HEK293 (cell line): ENCODE measurements around the gene H2BK1.

Experiments used
- CTCF ChIA-PET: fragments of 350-600 bp; formaldehyde crosslinking; extraction: SDS; loops from one replicate; lab custom pipeline; 2021; ENCODE audit warnings: antibody characterized with exemption; lab: Yijun Ruan, JAX
- POLR2A ChIA-PET: fragments of 300-600 bp; formaldehyde crosslinking; extraction: SDS; loops from one replicate; lab custom pipeline; 2020; ENCODE audit warnings: antibody characterized with exemption, inconsistent platforms; lab: Yijun Ruan, JAX
- H3K27ac ChIP-seq: fragments of 200-500 bp; sonication (Bioruptor generic); 2 replicates; pipeline ENCODE4 v1.5.1; 2014; ENCODE audit warnings: low read depth, low read length, control low read depth, inconsistent platforms; ENCODE audit errors: extremely low read depth
- H3K36me3 ChIP-seq, 2 experiments: fragments of 200-500 bp in 1 of 2; sonication (Bioruptor generic) in 1 of 2; 1 replicate in 1 of 2; 2 replicates in 1 of 2; pipeline ENCODE4 v1.5.1; 2014 to 2017; ENCODE audit warnings: inconsistent platforms in 2 of 2, low read length in 2 of 2; ENCODE audit not compliant: control insufficient read depth in 2 of 2, insufficient read depth in 1 of 2
- H3K4me1 ChIP-seq: fragments of 200-500 bp; sonication (Bioruptor generic); 2 replicates; pipeline ENCODE4 v1.5.1; 2014; ENCODE audit warnings: mild to moderate bottlenecking, low read length, inconsistent platforms; ENCODE audit not compliant: control insufficient read depth, insufficient read depth
- H3K4me3 ChIP-seq: 2 replicates; pipeline ENCODE4 v1.5.1; 2011; ENCODE audit warnings: low read depth, mild to moderate bottlenecking, control low read depth, low read length, moderate library complexity
- H3K9me3 ChIP-seq: fragments of 200-500 bp; sonication (Bioruptor generic); 2 replicates; pipeline ENCODE4 v1.5.1; 2014; ENCODE audit warnings: low read depth, low read length, inconsistent platforms; ENCODE audit not compliant: control insufficient read depth, insufficient read depth
- OSR2 ChIP-seq: fragments of 450-650 bp; formaldehyde crosslinking; IDR thresholded peaks from 2 replicates; pipeline ENCODE4 v1.5.1; 2016; ENCODE audit warnings: missing biosample characterization, missing genetic modification characterization
- PATZ1 ChIP-seq: fragments of 450-650 bp; formaldehyde crosslinking; IDR thresholded peaks from 2 replicates; pipeline ENCODE4 v1.5.1; 2016; ENCODE audit warnings: missing biosample characterization, missing genetic modification characterization
- WT1 ChIP-seq: fragments of 450-650 bp; formaldehyde crosslinking; IDR thresholded peaks from 2 replicates; pipeline ENCODE4 v1.5.1; 2016; ENCODE audit warnings: missing biosample characterization, missing genetic modification characterization
- ZBTB20 ChIP-seq: fragments of 450-650 bp; formaldehyde crosslinking; IDR thresholded peaks from 2 replicates; pipeline ENCODE4 v1.5.1; 2016; ENCODE audit warnings: missing biosample characterization, missing genetic modification characterization
- ZBTB48 ChIP-seq: fragments of 450-650 bp; formaldehyde crosslinking; IDR thresholded peaks from 2 replicates; pipeline ENCODE4 v1.5.1; 2016; ENCODE audit warnings: missing biosample characterization, missing genetic modification characterization
- ZFHX2 ChIP-seq: fragments of 450-650 bp; formaldehyde crosslinking; conservative IDR thresholded peaks from 2 replicates; pipeline ENCODE4 v1.5.1; 2016; ENCODE audit warnings: missing biosample characterization, missing genetic modification characterization
- ZFP3 ChIP-seq: fragments of 450-650 bp; formaldehyde crosslinking; IDR thresholded peaks from 2 replicates; pipeline ENCODE4 v1.5.1; 2016; ENCODE audit warnings: low read depth, missing biosample characterization, missing genetic modification characterization
- ZIC2 ChIP-seq: fragments of 450-650 bp; formaldehyde crosslinking; IDR thresholded peaks from 2 replicates; pipeline ENCODE4 v1.5.1; 2016; ENCODE audit warnings: missing biosample characterization, missing genetic modification characterization
- ZNF221 ChIP-seq: fragments of 450-650 bp; formaldehyde crosslinking; IDR thresholded peaks from 2 replicates; pipeline ENCODE4 v1.5.1; 2017; ENCODE audit warnings: missing biosample characterization, missing genetic modification characterization, borderline replicate concordance
- ZNF48 ChIP-seq: fragments of 450-650 bp; formaldehyde crosslinking; IDR thresholded peaks from 2 replicates; pipeline ENCODE4 v1.5.1; 2016; ENCODE audit warnings: missing biosample characterization, missing genetic modification characterization
- ZNF555 ChIP-seq: fragments of 450-650 bp; formaldehyde crosslinking; conservative IDR thresholded peaks from 2 replicates; pipeline ENCODE4 v1.5.1; 2017; ENCODE audit warnings: missing biosample characterization, mild to moderate bottlenecking, missing genetic modification characterization, inconsistent platforms
- ZNF629 ChIP-seq: fragments of 450-650 bp; formaldehyde crosslinking; IDR thresholded peaks from 2 replicates; pipeline ENCODE4 v1.5.1; 2017; ENCODE audit warnings: missing biosample characterization, missing genetic modification characterization
- ZNF792 ChIP-seq: fragments of 450-650 bp; formaldehyde crosslinking; IDR thresholded peaks from 2 replicates; pipeline ENCODE4 v1.5.1; 2016; ENCODE audit warnings: missing biosample characterization, missing genetic modification characterization
- ZSCAN30 ChIP-seq: fragments of 450-650 bp; IDR thresholded peaks from 2 replicates; pipeline ENCODE4 v1.5.1; 2018; ENCODE audit warnings: missing biosample characterization, mild to moderate bottlenecking, missing genetic modification characterization, moderate library complexity

The H2BK1 gene

GRCh38 chr7:151240536-151240935 lies 30.2 kb upstream of the H2BK1 start (continued):
- TF ChIP-seq WT1, result no peak
- no peak for TF ChIP-seq ZNF792 (tag by site-specific recombination)
- TF ChIP-seq, all 188 proteins: peak for 0

GRCh38 chr7:151239837-151240459 lies 29.7 kb upstream of the H2BK1 start:
- H3K4me3 ChIP-seq, result no peak overlapping the region
- peaks cover 3 to 81% of the 10 kb centered on the region in 2 experiments; a peak in 1 of 3 replicates for H3K36me3 ChIP-seq
- H3K9me3 ChIP-seq, result no peaks in the 10 kb centered on the region
- no peak overlapping the region for H3K27ac ChIP-seq
- TF ChIP-seq ZNF629 (tag by site-specific recombination) (no peak), ZFHX2 (tag by site-specific recombination) (peak; percentile 43)
- H3K4me1 ChIP-seq, result no peaks in the 10 kb centered on the region
- ChIA-PET CTCF (interaction anchor here (0.7 kb wide), 1 partner anchor 1812 kb away, joined by 5 read pairs; no protein-coding TSS in a partner anchor), POLR2A (interaction anchor here (0.7 to 1.7 kb wide), 4 partner anchors 12 to 487 kb away, joined by 3 to 7 read pairs (median 6); partner anchors contain the start of gene ABCF2)

- ChIA-PET POLR2A (interaction anchor here (0.7 to 1.7 kb wide), 4 partner anchors 12 to 488 kb away, joined by 3 to 7 read pairs (median 6); partner anchors contain the start of gene ABCF2), CTCF (interaction anchor here (0.7 to 0.8 kb wide), 2 partner anchors 68 to 1811 kb away, joined by 3 to 5 read pairs; no protein-coding TSS in a partner anchor)
- no peak overlapping the region for H3K4me3 ChIP-seq
- no peak for TF ChIP-seq ZSCAN30 (tag by site-specific recombination)
- TF ChIP-seq ZFP3 (tag by site-specific recombination), result no peak
- no peak for TF ChIP-seq ZNF48 (tag by site-specific recombination)
- 0 out of 2 replicates have a peak, but pooled peaks have one; percentile 33 for TF ChIP-seq ZBTB20 (tag by site-specific recombination)
- no peak for TF ChIP-seq ZIC2 (tag by site-specific recombination)
- no peak for TF ChIP-seq ZNF221 (tag by site-specific recombination)
- no peak for TF ChIP-seq ZNF555 (tag by site-specific recombination)
- H3K27ac ChIP-seq, result no peak overlapping the region
- H3K4me1 ChIP-seq, result no peaks in the 10 kb centered on the region
- H3K36me3 ChIP-seq, result peaks cover 3 to 89% of the 10 kb centered on the region in 2 experiments; a peak in 2 of 3 replicates
- no peaks in the 10 kb centered on the region for H3K9me3 ChIP-seq
Observed at GRCh38 chr7:151238924-151239836, 28.9 kb upstream of the H2BK1 start.

- peaks cover 3 to 93% of the 10 kb centered on the region in 2 experiments; a peak in 2 of 3 replicates for H3K36me3 ChIP-seq
- POLR2A ChIA-PET, result no interaction called here
- CTCF ChIA-PET, result interaction anchor here (0.8 kb wide), 1 partner anchor 68 kb away, joined by 3 read pairs; no protein-coding TSS in a partner anchor
- no peaks in the 10 kb centered on the region for H3K9me3 ChIP-seq
- TF ChIP-seq ZBTB48 (tag by site-specific recombination), result no peak
- no peak for TF ChIP-seq OSR2 (tag by site-specific recombination)
- TF ChIP-seq PATZ1 (tag by site-specific recombination), result 0 out of 2 replicates have a peak, but pooled peaks have one; percentile 17
- H3K27ac ChIP-seq, result no peak overlapping the region
- H3K4me1 ChIP-seq, result no peaks in the 10 kb centered on the region
- no peak overlapping the region for H3K4me3 ChIP-seq
Observed at GRCh38 chr7:151238190-151238810, 28.0 kb upstream of the H2BK1 start.
